Heart right ventricle (tissue), 16 donors: ENCODE results near the gene TMEM38B. TPM values are rescaled to one million over a fixed set of nuclear protein-coding genes. Genes with fewer than 3 reads are reported as not detected.

Experiments used
- ATAC-seq, 8 donors: fragments of 200-7000 bp; cut with Tn5 transposase; one replicate each; pipeline ENCODE4 v1.9.1; 2020; ENCODE audit warnings: mild to moderate bottlenecking in 8 of 8, moderate library complexity in 8 of 8, moderate number of reproducible peaks in 1 of 8
- DNase-seq, 2 donors: peaks; one replicate each; pipeline ENCODE4 v3.0.0-alpha.2; 2020
- H3K27ac ChIP-seq, 10 donors: fragments of 200-600 bp; sonication (generic) in 2 of 10; one replicate each; pipeline versions ENCODE4 v1.5.0 to v1.8.0; 2020 to 2022; ENCODE audit warnings: mild to moderate bottlenecking in 3 of 10
- H3K27me3 ChIP-seq, 7 donors: fragments of 200-600 bp; one replicate each; pipeline ENCODE4 v1.8.0; 2021 to 2022; ENCODE audit warnings: mild to moderate bottlenecking in 2 of 7
- H3K36me3 ChIP-seq, 9 donors: fragments of 200-600 bp; sonication (generic) in 1 of 9; one replicate each; pipeline versions ENCODE4 v1.5.0 to v1.8.0; 2020 to 2022; ENCODE audit warnings: mild to moderate bottlenecking in 2 of 9
- H3K4me1 ChIP-seq, 9 donors: fragments of 200-600 bp; sonication (generic) in 1 of 9; one replicate each; pipeline versions ENCODE4 v1.5.0 to v1.8.0; 2020 to 2022; ENCODE audit warnings: mild to moderate bottlenecking in 4 of 9
- H3K4me3 ChIP-seq, 10 donors: fragments of 200-600 bp; sonication (generic) in 2 of 10; one replicate each; pipeline versions ENCODE4 v1.5.0 to v1.8.0; 2020 to 2022; ENCODE audit warnings: mild to moderate bottlenecking in 7 of 10, moderate library complexity in 2 of 10
- H3K9me3 ChIP-seq, 11 donors: fragments of 200-600 bp in 10 of 11; sonication (generic) in 2 of 11; one replicate each; pipeline versions ENCODE4 v1.5.0 to v1.8.0; 2013 to 2022; ENCODE audit warnings: mild to moderate bottlenecking in 2 of 11, control low read depth in 1 of 11, moderate library complexity in 1 of 11
- WGBS, 2 donors: extraction: QIAGEN DNeasy Blood & Tissue Kit; methylation state at CpG; one replicate each; pipeline ENCODE4 v1.1.7; 2013; ENCODE audit warnings: inconsistent platforms in 1 of 2; 5-methylcytosine and 5-hydroxymethylcytosine counted together
- intact Hi-C, 10 donors: fragments of 100-400 bp; cut with DNase I; formaldehyde crosslinking; loops; one replicate each; pipeline versions ENCODE4 v1.11.1 to v1.14.2; 2022
- polyA plus RNA-seq, 2 donors: library from polyadenylated mRNA; stranded (reverse); fragments of 200-250 nt; gene quantifications; one replicate each; pipeline ENCODE4 v1.2.3, GENCODE V29; 2013
- total RNA-seq, 10 donors: library from RNA; stranded (reverse); fragmentation: NEBNext Ultra II Directional in 3 of 10; extraction: Animal tissue kit (Norgen Biotek cat#: 25700) in 3 of 10; gene quantifications; one replicate each; pipeline versions ENCODE4 v1.2.1 to v1.2.4, GENCODE V29; 2021 to 2023
- TF ChIP-seq, protein P1 (sequence below), 9 donors: fragments of 200-600 bp; sonication (generic) in 2 of 9; IDR thresholded peaks; one replicate each; pipeline versions ENCODE4 v1.5.0 to v1.8.0; 2021 to 2022; ENCODE audit warnings: antibody characterized with exemption in 9 of 9, mild to moderate bottlenecking in 5 of 9, moderate library complexity in 1 of 9
- donor health status: Arrhythmogenic right ventricular cardiomyopathy.
- donor health status: ischemic (EF 13 %, LVEDD 7.1; RV severe dilation, severe dysfunction).
- donor health status: healthy with polysubstance abuse.
- donor health status: DM: no; HTN: yes; CAD: no.
- donor health status: DM: no; HTN: no; CAD: no.
- donor health status: ischemic (EF 25% LVEDD 6.9; RV normal size, moderate dysfunction).
- donor health status: ischemic (EF 25% LVEDD 5.7; RV mildly dilated, moderate dysfunction).
- donor health status: healthy.
- donor health status: DM: yes; HTN: yes; CAD: no.
- donor health status: Ischemic cardiomyopathy.
- donor health status: ischemic (EF 35%, LVEDD 5.7; RV mildly dilated, moderate dysfunction).
- donor health status: nonischemic (EF 11% LVEDD 7.7; RV severe dilation, severe dysfunction).
- donor health status: DM: yes; HTN: yes; CAD: no.
- donor health status: PGD.
- donor health status: ischemic (EF 29% LVEDD 5.4; RV normal size, mild dysfunction).
- donor health status: nonischemic (EF 23%, LVEDD 6.1; RV moderate dilation, normal function).

The TMEM38B gene
- total and polyA plus RNA-seq, 12 donors = 13.5 to 68.4 (median 53.0) TPM

DNA sequence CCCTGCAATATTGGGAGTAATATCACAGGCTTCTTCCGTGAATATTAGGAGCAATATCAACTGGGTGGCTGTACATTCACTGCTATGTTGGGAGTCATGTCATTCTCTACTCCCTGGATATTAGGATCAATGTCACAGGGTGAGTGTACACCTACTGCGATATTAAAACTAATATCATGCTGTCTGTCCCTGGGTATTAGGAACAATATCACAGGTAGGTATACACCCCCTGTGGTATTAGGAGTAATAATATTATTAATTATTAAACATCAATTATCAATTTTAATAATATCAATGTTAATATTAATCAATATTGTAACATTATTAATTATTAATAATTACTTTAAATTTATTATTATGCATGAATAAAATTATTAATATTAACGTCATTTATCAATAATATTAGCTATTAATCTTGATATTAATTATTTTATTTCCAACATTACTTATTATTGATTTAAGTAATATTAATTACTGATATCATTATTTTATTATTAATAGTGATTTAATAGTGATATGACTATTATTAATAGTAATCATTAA is 121.9 kb downstream of the TMEM38B start:
- Histone ChIP-seq H3K4me3 (no peak overlapping the region), H3K27me3 (no peaks in the 10 kb centered on the region), H3K27ac (no peak overlapping the region), H3K4me1 (no peaks in the 10 kb centered on the region), H3K9me3 (peaks cover 0 to 23% (median 0%) of the 10 kb centered on the region in 11 donors), H3K36me3 (no peaks in the 10 kb centered on the region)
- DNase-seq = no peak
- 77 to 83% methylated on average over 3 of the region's 3 CpGs for WGBS, 2 donors
- TF ChIP-seq, protein P1, sequence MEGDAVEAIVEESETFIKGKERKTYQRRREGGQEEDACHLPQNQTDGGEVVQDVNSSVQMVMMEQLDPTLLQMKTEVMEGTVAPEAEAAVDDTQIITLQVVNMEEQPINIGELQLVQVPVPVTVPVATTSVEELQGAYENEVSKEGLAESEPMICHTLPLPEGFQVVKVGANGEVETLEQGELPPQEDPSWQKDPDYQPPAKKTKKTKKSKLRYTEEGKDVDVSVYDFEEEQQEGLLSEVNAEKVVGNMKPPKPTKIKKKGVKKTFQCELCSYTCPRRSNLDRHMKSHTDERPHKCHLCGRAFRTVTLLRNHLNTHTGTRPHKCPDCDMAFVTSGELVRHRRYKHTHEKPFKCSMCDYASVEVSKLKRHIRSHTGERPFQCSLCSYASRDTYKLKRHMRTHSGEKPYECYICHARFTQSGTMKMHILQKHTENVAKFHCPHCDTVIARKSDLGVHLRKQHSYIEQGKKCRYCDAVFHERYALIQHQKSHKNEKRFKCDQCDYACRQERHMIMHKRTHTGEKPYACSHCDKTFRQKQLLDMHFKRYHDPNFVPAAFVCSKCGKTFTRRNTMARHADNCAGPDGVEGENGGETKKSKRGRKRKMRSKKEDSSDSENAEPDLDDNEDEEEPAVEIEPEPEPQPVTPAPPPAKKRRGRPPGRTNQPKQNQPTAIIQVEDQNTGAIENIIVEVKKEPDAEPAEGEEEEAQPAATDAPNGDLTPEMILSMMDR (IDR thresholded peaks at IDR 0.05) = no peak
- ATAC-seq = no peak
- intact Hi-C loops = no loop called here

DNA sequence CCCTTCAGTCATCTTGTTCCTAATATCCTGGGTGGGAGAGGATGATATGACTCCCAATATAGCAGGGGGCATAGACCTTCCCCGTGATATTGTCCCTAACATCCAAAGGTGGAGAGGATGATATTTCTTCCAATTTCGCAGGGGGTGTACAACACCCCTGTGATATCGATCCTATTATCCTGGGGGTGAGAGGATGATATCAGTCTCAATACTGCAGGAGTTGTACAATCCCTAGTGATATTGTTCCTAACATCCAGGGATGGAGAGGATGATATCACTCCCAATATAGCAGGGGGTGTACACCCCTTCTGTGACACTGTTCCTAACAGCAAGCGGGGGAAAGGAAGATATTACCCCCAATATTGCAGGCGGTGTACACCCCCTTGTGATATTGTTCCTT is 122.6 kb downstream of the TMEM38B start:
- no peaks in the 10 kb centered on the region for H3K27me3 ChIP-seq
- ATAC-seq (no peak), DNase-seq (no peak)
- peaks cover 0 to 25% (median 0%) of the 10 kb centered on the region in 11 donors for H3K9me3 ChIP-seq
- TF ChIP-seq, protein P1 (IDR thresholded peaks at IDR 0.05) = no peak
- H3K27ac ChIP-seq = no peak overlapping the region
- H3K4me1 ChIP-seq = no peaks in the 10 kb centered on the region
- 91 to 97% methylated on average over 5 of the region's 5 CpGs for WGBS, 2 donors
- intact Hi-C loops = no loop called here
- H3K36me3 ChIP-seq = no peaks in the 10 kb centered on the region
- H3K4me3 ChIP-seq = no peak overlapping the region

DNA sequence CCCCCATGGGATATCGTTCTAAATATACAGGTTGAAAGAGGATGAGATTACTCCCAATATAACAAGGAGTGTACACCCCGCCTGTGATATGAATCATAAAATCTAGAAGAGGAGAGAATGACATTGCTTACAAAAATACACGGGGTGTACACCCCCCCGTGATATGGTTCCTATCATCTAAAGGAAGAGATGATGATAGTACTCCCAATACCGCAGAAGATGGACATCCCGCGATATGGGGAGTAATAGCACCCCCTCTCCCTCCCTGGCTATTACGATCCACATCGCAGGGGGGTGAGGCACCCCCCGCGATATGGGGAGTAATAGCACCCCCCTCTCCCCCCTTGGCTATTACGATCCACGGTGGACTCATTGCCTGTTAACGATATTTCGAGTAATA is 124.6 kb downstream of the TMEM38B start:
- Histone ChIP-seq H3K36me3 (no peaks in the 10 kb centered on the region), H3K27me3 (no peaks in the 10 kb centered on the region), H3K4me3 (no peak overlapping the region), H3K4me1 (no peaks in the 10 kb centered on the region), H3K9me3 (peaks cover 0 to 39% (median 0%) of the 10 kb centered on the region in 11 donors), H3K27ac (no peak overlapping the region)
- TF ChIP-seq, protein P1 (IDR thresholded peaks at IDR 0.05) = no peak
- ATAC-seq (no peak), DNase-seq (no peak)
- WGBS, 2 donors = 83 to 85% methylated on average over 15 of the region's 15 CpGs
- intact Hi-C loops = no loop called here

DNA sequence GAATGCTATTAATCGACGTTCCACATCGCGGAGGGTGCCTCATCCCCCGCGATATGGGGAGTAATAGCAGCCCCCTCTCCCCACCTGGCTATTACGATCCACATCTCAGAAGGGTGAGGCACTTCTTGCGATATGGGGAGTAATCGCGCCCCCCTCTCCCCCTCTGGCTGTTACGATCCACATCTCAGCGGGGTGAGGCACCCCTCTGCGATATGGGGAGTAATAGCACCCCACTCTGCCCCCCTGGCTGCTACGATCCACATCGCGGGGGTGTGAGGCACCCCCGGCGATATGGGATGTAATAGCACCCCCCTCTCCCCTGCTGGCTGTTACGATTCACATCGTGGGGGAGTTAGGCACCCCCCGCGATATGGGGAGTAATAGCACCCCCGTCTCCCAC is 128.5 kb downstream of the TMEM38B start:
- intact Hi-C loops = no loop called here
- H3K4me3 ChIP-seq = no peak overlapping the region
- no peak for ATAC-seq
- DNase-seq = no peak
- H3K27me3 ChIP-seq = no peaks in the 10 kb centered on the region
- no peak overlapping the region for H3K27ac ChIP-seq
- no peaks in the 10 kb centered on the region for H3K4me1 ChIP-seq
- H3K36me3 ChIP-seq = no peaks in the 10 kb centered on the region
- H3K9me3 ChIP-seq = peaks cover 0 to 35% (median 0%) of the 10 kb centered on the region in 11 donors
- TF ChIP-seq, protein P1 (IDR thresholded peaks at IDR 0.05) = no peak
- 69 to 73% methylated on average over 23 of the region's 23 CpGs for WGBS, 2 donors

Other genes starting within 250 kb of the TMEM38B start
- 10 to 100 TPM in 4 of 10 donors, 1 to 10 TPM in 6; 4.2 to 16.3 (median 8.8) TPM for gene FSD1L, start 246.5 kb upstream of the TMEM38B start, total RNA-seq
- gene FSD1L, start 246.5 kb upstream of the TMEM38B start, polyA plus RNA-seq = 1 to 10 TPM; 1.1 to 2.7 TPM
- gene FKTN, start 136.4 kb upstream of the TMEM38B start, total RNA-seq = 10 to 100 TPM in 2 of 10 donors, 1 to 10 TPM in 8; 7.2 to 12.7 (median 8.2) TPM
- 1 to 10 TPM; 2.2 to 4.0 TPM for gene FKTN, start 136.4 kb upstream of the TMEM38B start, polyA plus RNA-seq
- gene TAL2, start 32.1 kb upstream of the TMEM38B start, total RNA-seq = not detected
- gene TAL2, start 32.1 kb upstream of the TMEM38B start, polyA plus RNA-seq = under 1 TPM in 1 of 2 donors, not detected in 1; 0.09 TPM